Stimulated activated CD4-positive, alpha-beta T cell treated with anti-CD3 and anti-CD28 coated beads, Interleukin-15, amount 100 ng/mL, for 24 hours (primary cell): ENCODE measurements around the gene TACR1.

ENCODE experiments used
- DNase-seq: peaks from one replicate; pipeline ENCODE4 v3.0.0-alpha.2; 2020

The TACR1 gene

GRCh38 chr2:75139171-75139570, 60.1 kb downstream of the TACR1 start:
- DNase-seq: no peak

- DNase-seq: no peak
Observed at GRCh38 chr2:75138528-75138927, 60.8 kb downstream of the TACR1 start.

GRCh38 chr2:75135776-75136400, 63.4 kb downstream of the TACR1 start:
- no peak for DNase-seq

- DNase-seq: no peak
Observed at GRCh38 chr2:75134860-75135259, 64.5 kb downstream of the TACR1 start.

GRCh38 chr2:75133621-75134570, 65.4 kb downstream of the TACR1 start:
- no peak for DNase-seq

DNA sequence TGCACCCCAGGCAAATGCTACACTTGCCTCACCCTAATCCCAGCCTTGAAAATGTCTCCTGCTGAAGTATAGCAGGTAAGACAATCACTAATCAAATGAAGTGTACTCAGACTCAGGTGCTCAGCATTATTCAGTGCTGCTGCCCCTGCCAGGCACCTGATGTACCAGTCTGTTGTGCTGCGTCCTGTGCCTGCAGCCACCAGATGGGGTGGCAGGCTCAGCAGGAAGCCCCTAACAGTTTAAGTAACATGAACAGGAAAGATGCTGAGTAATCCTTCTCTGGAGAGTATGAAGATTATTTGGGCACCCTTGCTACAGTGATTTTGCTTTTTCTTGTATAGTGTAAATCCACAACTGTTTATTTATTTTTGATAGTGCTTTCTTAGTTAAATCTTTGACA, 69.1 kb downstream of the TACR1 start:
- DNase-seq: no peak

DNA sequence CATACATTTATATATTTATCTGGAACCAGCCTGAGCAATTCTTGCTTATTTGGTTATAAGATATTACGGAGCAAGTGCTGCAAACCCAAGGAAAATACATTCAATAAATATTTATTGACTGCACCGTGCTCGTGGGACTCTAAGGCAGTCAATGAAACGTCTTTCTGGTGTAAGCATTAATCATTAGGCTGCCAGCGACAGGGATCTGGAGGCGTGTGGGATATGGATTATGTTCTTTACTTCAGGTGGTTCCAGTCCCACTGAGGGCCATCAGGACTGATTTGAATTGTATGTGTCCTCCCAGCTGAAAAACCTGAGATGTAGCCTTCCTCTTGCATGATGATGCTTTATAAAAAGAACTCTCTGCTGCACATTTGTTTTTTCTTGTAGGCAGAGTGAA, 75.4 kb downstream of the TACR1 start:
- no peak for DNase-seq

GRCh38 chr2:75113231-75113869, 86.0 kb downstream of the TACR1 start:
- no peak for DNase-seq

GRCh38 chr2:75108937-75109482, 90.3 kb downstream of the TACR1 start:
- DNase-seq: no peak

DNA sequence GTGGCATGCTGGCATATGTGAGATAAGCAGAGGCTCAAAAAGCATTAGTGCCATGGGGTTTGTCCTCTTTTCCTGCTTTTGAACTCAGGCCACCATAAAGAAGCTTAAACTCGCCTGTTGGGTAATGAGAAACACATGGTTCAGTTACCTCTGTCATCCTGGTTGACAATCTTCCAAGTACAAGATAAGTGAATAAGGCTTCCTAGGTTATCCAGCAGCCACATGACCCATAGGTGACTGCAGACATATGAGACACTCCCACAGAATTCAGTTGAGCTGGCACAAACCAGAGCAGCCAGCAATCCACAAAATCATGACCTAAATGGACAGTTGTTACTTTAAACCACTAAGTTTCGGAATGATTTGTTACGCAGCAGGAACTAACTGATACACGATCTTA, 97.3 kb downstream of the TACR1 start:
- DNase-seq: no peak

DNA sequence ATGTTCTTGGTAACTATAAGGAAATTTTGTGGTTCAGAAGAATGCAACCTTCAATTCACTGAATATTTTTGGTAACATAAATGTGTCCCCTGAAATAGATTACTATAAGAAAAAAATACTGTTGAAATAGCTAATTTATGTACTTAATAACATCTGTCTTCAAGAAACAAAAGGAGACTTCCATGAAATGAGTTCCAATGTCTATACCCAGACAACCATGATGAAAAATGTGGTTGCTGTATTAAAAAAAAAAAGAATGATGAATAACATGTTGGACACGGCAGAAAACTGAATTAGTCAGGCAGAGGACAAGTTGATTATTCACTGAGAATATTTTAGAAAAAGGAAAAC, 98.5 kb downstream of the TACR1 start:
- no peak for DNase-seq

DNA sequence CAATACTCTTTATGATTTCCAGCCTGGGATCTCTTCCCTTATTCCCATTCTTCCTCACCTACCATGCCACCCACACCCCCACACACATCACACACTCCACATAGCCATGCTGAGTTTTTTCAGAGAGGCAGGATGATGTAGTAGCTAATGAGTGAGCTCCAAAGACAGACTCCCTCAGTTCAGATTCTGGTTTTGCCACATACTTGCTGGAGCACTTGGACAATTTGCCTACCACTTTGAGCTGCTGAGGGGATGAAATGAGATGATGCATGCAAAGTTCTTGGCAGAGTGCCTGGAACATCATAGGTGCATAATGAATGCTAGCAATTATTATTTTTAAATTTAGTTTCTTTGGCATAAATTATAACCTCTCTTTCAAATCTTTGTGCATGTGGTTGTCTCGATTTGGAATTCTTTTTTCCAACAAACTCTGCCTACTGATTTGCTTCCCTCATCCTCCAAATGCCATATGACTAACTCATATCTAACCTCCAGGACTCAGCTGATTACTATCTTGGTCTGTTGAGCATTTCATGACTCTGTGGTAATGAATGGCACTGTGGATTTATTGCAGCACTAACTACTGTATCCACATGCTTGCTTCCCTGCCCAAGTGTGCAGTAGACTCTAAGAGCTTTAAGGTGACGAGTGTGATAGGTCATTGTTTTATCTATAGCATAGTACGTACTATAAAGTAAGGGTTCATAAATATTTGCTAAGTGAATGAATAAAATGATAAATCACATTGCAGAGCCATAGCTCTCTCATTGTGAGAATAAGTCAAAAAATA, 99.1 kb downstream of the TACR1 start:
- no peak for DNase-seq

DNA sequence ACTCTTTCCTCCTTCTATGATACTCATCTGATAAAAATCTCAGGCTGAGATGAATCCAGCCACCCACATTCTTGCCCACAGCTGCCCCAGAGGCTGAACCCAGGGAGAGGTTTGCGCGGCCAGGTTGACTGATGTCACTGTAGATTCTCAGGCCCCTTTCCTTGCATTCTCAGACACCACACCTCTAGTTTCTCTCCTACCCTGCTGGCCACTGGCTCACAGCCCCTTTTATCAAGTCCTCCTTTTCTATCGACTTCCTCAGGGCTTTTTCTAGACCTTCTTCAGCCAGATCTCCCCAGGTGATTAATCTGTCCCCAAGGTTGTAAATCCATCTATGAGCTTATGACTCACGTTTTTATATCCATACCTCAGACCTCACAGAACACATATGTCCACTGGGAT, 99.8 kb downstream of the TACR1 start:
- no peak for DNase-seq

- DNase-seq: no peak
Observed at GRCh38 chr2:75098856-75099255, 100.5 kb downstream of the TACR1 start.

- no peak for DNase-seq
Observed at GRCh38 chr2:75097831-75098230, 101.5 kb downstream of the TACR1 start.

- DNase-seq: no peak
Observed at GRCh38 chr2:75094405-75094804, 104.9 kb downstream of the TACR1 start.

GRCh38 chr2:75090770-75091515, 108.4 kb downstream of the TACR1 start:
- no peak for DNase-seq

- DNase-seq: no peak
Observed at GRCh38 chr2:75089471-75089870, 109.8 kb downstream of the TACR1 start.

DNA sequence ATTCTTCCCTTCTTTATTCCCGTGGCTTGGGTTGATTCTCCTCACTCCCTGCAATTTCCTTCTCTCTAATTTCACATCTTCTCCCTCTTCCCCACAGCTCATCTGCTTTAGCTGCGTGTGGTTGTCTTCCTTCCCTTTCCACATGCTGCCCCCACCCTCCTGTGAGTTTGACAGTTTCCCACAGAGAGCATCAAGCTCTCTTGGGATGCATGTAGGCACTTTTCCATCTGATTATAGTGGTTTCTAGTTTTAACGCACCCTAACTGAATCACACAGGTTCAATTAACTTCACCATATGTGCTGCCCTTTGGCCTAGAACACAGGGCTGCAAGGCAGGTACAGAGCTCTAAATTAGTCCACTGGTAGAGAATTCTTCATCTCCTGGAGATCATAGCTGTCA, 110.5 kb downstream of the TACR1 start:
- no peak for DNase-seq

GRCh38 chr2:75087736-75088135, 111.6 kb downstream of the TACR1 start:
- no peak for DNase-seq

DNA sequence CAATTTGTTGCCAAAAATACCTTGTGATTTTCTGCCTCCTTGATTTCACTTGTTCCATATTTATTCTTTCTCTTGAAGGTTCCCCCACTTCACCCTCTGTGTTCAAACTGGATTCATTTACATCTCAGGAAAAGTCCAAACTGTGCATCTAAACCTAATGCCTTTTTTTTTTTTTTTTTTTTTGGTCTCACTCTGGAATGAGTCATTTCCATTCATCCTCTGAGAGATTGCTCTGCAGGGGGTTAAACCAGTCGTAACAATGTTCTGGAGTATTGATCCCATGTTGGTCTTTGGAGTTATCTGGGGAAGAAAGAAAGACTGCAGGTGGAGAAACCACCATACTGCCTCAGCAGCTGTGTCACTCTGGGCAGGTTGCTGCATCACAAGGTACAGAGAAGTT, 119.7 kb downstream of the TACR1 start:
- DNase-seq: no peak

- DNase-seq: no peak
Observed at GRCh38 chr2:75077909-75078308, 121.4 kb downstream of the TACR1 start.
